ENCODE measurements around the gene TRPV4.

GRCh38 chr12:109808876-109809646 is 24.1 kb downstream of the TRPV4 start:
- TF ChIP-seq REST (IDR thresholded peaks at IDR 0.05; ENCODE audit: unreplicated experiment) (no peak), EZH2 (IDR thresholded peaks at IDR 0.05; ENCODE audit: low read depth, unreplicated experiment) (no peak), POLR2AphosphoS5 (IDR thresholded peaks at IDR 0.05; ENCODE audit: low read depth) (no peak), CREB1 (CRISPR knock-in tag; IDR thresholded peaks at IDR 0.05; ENCODE audit: low read depth) (no peak), ETS1 (IDR thresholded peaks at IDR 0.05) (no peak), ZNF331 (CRISPR knock-in tag; IDR thresholded peaks at IDR 0.05; ENCODE audit: low read depth) (no peak), NANOG (IDR thresholded peaks at IDR 0.05; ENCODE audit: borderline replicate concordance) (no peak), EZH2phosphoT487 (IDR thresholded peaks at IDR 0.05; ENCODE audit: unreplicated experiment) (no peak), JUNB (IDR thresholded peaks at IDR 0.05; ENCODE audit: unreplicated experiment) (no peak), STAT1 (IDR thresholded peaks at IDR 0.05; ENCODE audit: unreplicated experiment) (no peak), ZNF114 (CRISPR knock-in tag; IDR thresholded peaks at IDR 0.05) (no peak)
- TF ChIP-seq, protein P1, sequence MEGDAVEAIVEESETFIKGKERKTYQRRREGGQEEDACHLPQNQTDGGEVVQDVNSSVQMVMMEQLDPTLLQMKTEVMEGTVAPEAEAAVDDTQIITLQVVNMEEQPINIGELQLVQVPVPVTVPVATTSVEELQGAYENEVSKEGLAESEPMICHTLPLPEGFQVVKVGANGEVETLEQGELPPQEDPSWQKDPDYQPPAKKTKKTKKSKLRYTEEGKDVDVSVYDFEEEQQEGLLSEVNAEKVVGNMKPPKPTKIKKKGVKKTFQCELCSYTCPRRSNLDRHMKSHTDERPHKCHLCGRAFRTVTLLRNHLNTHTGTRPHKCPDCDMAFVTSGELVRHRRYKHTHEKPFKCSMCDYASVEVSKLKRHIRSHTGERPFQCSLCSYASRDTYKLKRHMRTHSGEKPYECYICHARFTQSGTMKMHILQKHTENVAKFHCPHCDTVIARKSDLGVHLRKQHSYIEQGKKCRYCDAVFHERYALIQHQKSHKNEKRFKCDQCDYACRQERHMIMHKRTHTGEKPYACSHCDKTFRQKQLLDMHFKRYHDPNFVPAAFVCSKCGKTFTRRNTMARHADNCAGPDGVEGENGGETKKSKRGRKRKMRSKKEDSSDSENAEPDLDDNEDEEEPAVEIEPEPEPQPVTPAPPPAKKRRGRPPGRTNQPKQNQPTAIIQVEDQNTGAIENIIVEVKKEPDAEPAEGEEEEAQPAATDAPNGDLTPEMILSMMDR (conservative IDR thresholded peaks at IDR 0.05; ENCODE audit: low read depth in 2 of 2): no peak

Measured in GM23338 (cell line).